HEK293 (cell line): ENCODE results near the gene ADCY10.

Experiments
- CTCF ChIA-PET: fragments of 350-600 bp; formaldehyde crosslinking; extraction: SDS; loops from one replicate; lab custom pipeline; 2021; ENCODE audit warnings: antibody characterized with exemption; lab: Yijun Ruan, JAX
- POLR2A ChIA-PET: fragments of 300-600 bp; formaldehyde crosslinking; extraction: SDS; loops from one replicate; lab custom pipeline; 2020; ENCODE audit warnings: antibody characterized with exemption, inconsistent platforms; lab: Yijun Ruan, JAX
- H3K27ac ChIP-seq: fragments of 200-500 bp; sonication (Bioruptor generic); 2 replicates; pipeline ENCODE4 v1.5.1; 2014; ENCODE audit warnings: low read depth, low read length, control low read depth, inconsistent platforms; ENCODE audit errors: extremely low read depth
- H3K36me3 ChIP-seq, 2 experiments: fragments of 200-500 bp in 1 of 2; sonication (Bioruptor generic) in 1 of 2; 1 replicate in 1 of 2; 2 replicates in 1 of 2; pipeline ENCODE4 v1.5.1; 2014 to 2017; ENCODE audit warnings: inconsistent platforms in 2 of 2, low read length in 2 of 2; ENCODE audit not compliant: control insufficient read depth in 2 of 2, insufficient read depth in 1 of 2
- H3K4me1 ChIP-seq: fragments of 200-500 bp; sonication (Bioruptor generic); 2 replicates; pipeline ENCODE4 v1.5.1; 2014; ENCODE audit warnings: mild to moderate bottlenecking, low read length, inconsistent platforms; ENCODE audit not compliant: control insufficient read depth, insufficient read depth
- H3K4me3 ChIP-seq: 2 replicates; pipeline ENCODE4 v1.5.1; 2011; ENCODE audit warnings: low read depth, mild to moderate bottlenecking, control low read depth, low read length, moderate library complexity
- H3K9me3 ChIP-seq: fragments of 200-500 bp; sonication (Bioruptor generic); 2 replicates; pipeline ENCODE4 v1.5.1; 2014; ENCODE audit warnings: low read depth, low read length, inconsistent platforms; ENCODE audit not compliant: control insufficient read depth, insufficient read depth
- FEZF1 ChIP-seq: fragments of 450-650 bp; formaldehyde crosslinking; IDR thresholded peaks from 2 replicates; pipeline ENCODE4 v1.5.1; 2016; ENCODE audit warnings: missing biosample characterization, missing genetic modification characterization
- GLIS1 ChIP-seq: fragments of 450-650 bp; formaldehyde crosslinking; IDR thresholded peaks from 2 replicates; pipeline ENCODE4 v1.5.1; 2016; ENCODE audit warnings: missing biosample characterization, missing genetic modification characterization
- HOXA7 ChIP-seq: sonication (generic); formaldehyde crosslinking; IDR thresholded peaks from 2 replicates; pipeline ENCODE4 v1.8.1; 2022; ENCODE audit warnings: missing genetic modification reagents, borderline replicate concordance
- MZF1 ChIP-seq: fragments of 450-650 bp; formaldehyde crosslinking; IDR thresholded peaks from 2 replicates; pipeline ENCODE4 v1.5.1; 2017; ENCODE audit warnings: missing biosample characterization, missing genetic modification characterization, borderline replicate concordance
- SALL2 ChIP-seq: fragments of 450-650 bp; formaldehyde crosslinking; IDR thresholded peaks from 2 replicates; pipeline ENCODE4 v1.5.0; 2017; ENCODE audit warnings: missing biosample characterization, mild to moderate bottlenecking, missing genetic modification characterization, borderline replicate concordance
- SCRT2 ChIP-seq: fragments of 450-650 bp; formaldehyde crosslinking; IDR thresholded peaks from 2 replicates; pipeline ENCODE4 v1.5.1; 2016; ENCODE audit warnings: missing biosample characterization, missing genetic modification characterization
- SP7 ChIP-seq: fragments of 450-650 bp; formaldehyde crosslinking; IDR thresholded peaks from 2 replicates; pipeline ENCODE4 v1.5.1; 2016; ENCODE audit warnings: missing biosample characterization, missing genetic modification characterization
- YY2 ChIP-seq: fragments of 450-650 bp; formaldehyde crosslinking; IDR thresholded peaks from 2 replicates; pipeline ENCODE4 v1.5.1; 2016; ENCODE audit warnings: missing biosample characterization, missing genetic modification characterization
- ZFP3 ChIP-seq: fragments of 450-650 bp; formaldehyde crosslinking; IDR thresholded peaks from 2 replicates; pipeline ENCODE4 v1.5.1; 2016; ENCODE audit warnings: low read depth, missing biosample characterization, missing genetic modification characterization
- ZNF112 ChIP-seq: fragments of 450-650 bp; formaldehyde crosslinking; IDR thresholded peaks from 2 replicates; pipeline ENCODE4 v1.5.0; 2017; ENCODE audit warnings: missing biosample characterization, missing genetic modification characterization
- ZNF121 ChIP-seq: fragments of 450-650 bp; formaldehyde crosslinking; IDR thresholded peaks from 2 replicates; pipeline ENCODE4 v1.5.1; 2016; ENCODE audit warnings: missing biosample characterization, missing genetic modification characterization
- ZNF174 ChIP-seq: fragments of 450-650 bp; formaldehyde crosslinking; IDR thresholded peaks from 2 replicates; pipeline ENCODE4 v1.5.0; 2017; ENCODE audit warnings: missing biosample characterization, mild to moderate bottlenecking, missing genetic modification characterization
- ZNF214 ChIP-seq: fragments of 450-650 bp; formaldehyde crosslinking; IDR thresholded peaks from 2 replicates; pipeline ENCODE4 v1.5.1; 2017; ENCODE audit warnings: missing biosample characterization, mild to moderate bottlenecking, missing genetic modification characterization, borderline replicate concordance
- ZNF248 ChIP-seq: fragments of 450-650 bp; formaldehyde crosslinking; IDR thresholded peaks from 2 replicates; pipeline ENCODE4 v1.5.1; 2017; ENCODE audit warnings: missing biosample characterization, missing genetic modification characterization
- ZNF324 ChIP-seq: fragments of 450-650 bp; formaldehyde crosslinking; IDR thresholded peaks from 2 replicates; pipeline ENCODE4 v1.5.1; 2016; ENCODE audit warnings: missing biosample characterization, missing genetic modification characterization
- ZNF354C ChIP-seq: fragments of 450-650 bp; formaldehyde crosslinking; IDR thresholded peaks from 2 replicates; pipeline ENCODE4 v1.5.1; 2016; ENCODE audit warnings: missing biosample characterization, missing genetic modification characterization, low read depth, borderline replicate concordance
- ZNF558 ChIP-seq: fragments of 450-650 bp; formaldehyde crosslinking; IDR thresholded peaks from 2 replicates; pipeline ENCODE4 v1.5.1; 2016; ENCODE audit warnings: missing biosample characterization, missing genetic modification characterization
- ZNF561 ChIP-seq: fragments of 450-650 bp; IDR thresholded peaks from 2 replicates; pipeline ENCODE4 v1.5.1; 2018; ENCODE audit warnings: missing biosample characterization, missing genetic modification characterization, borderline replicate concordance
- ZNF600 ChIP-seq: fragments of 450-650 bp; formaldehyde crosslinking; IDR thresholded peaks from 2 replicates; pipeline ENCODE4 v1.5.1; 2016; ENCODE audit warnings: missing biosample characterization, missing genetic modification characterization
- ZNF629 ChIP-seq: fragments of 450-650 bp; formaldehyde crosslinking; IDR thresholded peaks from 2 replicates; pipeline ENCODE4 v1.5.1; 2017; ENCODE audit warnings: missing biosample characterization, missing genetic modification characterization
- ZXDB ChIP-seq: fragments of 450-650 bp; formaldehyde crosslinking; IDR thresholded peaks from 2 replicates; pipeline ENCODE4 v1.5.1; 2016; ENCODE audit warnings: missing biosample characterization, missing genetic modification characterization
- TF ChIP-seq, protein P1 (sequence below): fragments of 450-650 bp; formaldehyde crosslinking; IDR thresholded peaks from 2 replicates; pipeline ENCODE4 v1.5.1; 2016; ENCODE audit warnings: missing biosample characterization, missing genetic modification characterization
- TF ChIP-seq, protein P2 (sequence below): fragments of 450-650 bp; formaldehyde crosslinking; IDR thresholded peaks from 2 replicates; pipeline ENCODE4 v1.5.1; 2016; ENCODE audit warnings: missing biosample characterization, missing genetic modification characterization
- TF ChIP-seq, protein P3 (sequence below): fragments of 450-650 bp; formaldehyde crosslinking; IDR thresholded peaks from 2 replicates; pipeline ENCODE4 v1.5.1; 2016; ENCODE audit warnings: missing biosample characterization, missing genetic modification characterization
- TF ChIP-seq, protein P4 (sequence below): fragments of 450-650 bp; formaldehyde crosslinking; IDR thresholded peaks from 2 replicates; pipeline ENCODE4 v1.5.1; 2016; ENCODE audit warnings: missing biosample characterization, missing genetic modification characterization
- TF ChIP-seq, protein P5 (sequence below): fragments of 450-650 bp; formaldehyde crosslinking; IDR thresholded peaks from 2 replicates; pipeline ENCODE4; 2016; ENCODE audit warnings: missing biosample characterization, missing genetic modification characterization
- TF ChIP-seq, protein P6 (sequence below): fragments of 450-650 bp; formaldehyde crosslinking; IDR thresholded peaks from 2 replicates; pipeline ENCODE4 v1.5.1; 2016; ENCODE audit warnings: missing biosample characterization, missing genetic modification characterization

ADCY10 gene

DNA sequence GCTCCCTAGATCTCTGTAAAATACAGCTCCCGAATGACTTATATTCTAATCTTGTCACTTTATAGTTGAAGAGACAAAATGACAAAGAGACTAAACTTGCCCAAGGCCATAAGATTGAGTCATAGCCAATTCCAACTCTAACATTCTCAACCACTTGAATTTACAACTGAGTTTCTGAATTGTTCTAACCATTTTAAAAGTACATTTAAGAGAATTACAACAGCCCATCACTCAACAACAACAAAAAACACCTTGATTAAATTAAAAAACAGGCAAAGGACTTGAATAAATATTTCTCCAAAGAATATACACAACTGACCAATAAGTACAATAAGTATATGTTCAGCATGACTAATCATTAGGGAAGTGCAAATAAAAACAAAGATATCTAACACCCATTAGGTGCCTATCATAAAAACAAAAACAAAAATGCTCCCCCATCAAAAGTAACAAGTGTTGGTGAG is 8.7 kb upstream of the ADCY10 start:
- Histone ChIP-seq H3K36me3 (peaks cover 0 to 6% of the 10 kb centered on the region in 2 experiments; a peak in 2 of 3 replicates), H3K4me1 (peaks cover 12% of the 10 kb centered on the region), H3K4me3 (no peak overlapping the region), H3K9me3 (no peaks in the 10 kb centered on the region), H3K27ac (no peak overlapping the region)
- ChIA-PET POLR2A (interaction anchor here (1.5 kb wide), 2 partner anchors 11 to 13 kb away, joined by 3 to 7 read pairs; partner anchors contain the start of gene DCAF6), CTCF (no interaction called here)
- no peak for TF ChIP-seq ZNF558 (tag by site-specific recombination)
- TF ChIP-seq ZNF121 (tag by site-specific recombination) = no peak
- 0 out of 2 replicates have a peak, but pooled peaks have one; percentile 16 for TF ChIP-seq SCRT2
- TF ChIP-seq SALL2 (tag by site-specific recombination) = no peak
- no peak for TF ChIP-seq ZNF112 (tag by site-specific recombination)
- no peak for TF ChIP-seq ZXDB (tag by site-specific recombination)
- TF ChIP-seq ZNF248 = no peak
- TF ChIP-seq ZNF324 = no peak
- peak; percentile 42; the same call in 1 of the 2 replicates for TF ChIP-seq SP7
- peak; percentile 33; the same call in 1 of the 2 replicates for TF ChIP-seq ZNF629
- TF ChIP-seq ZNF214 (tag by site-specific recombination) = no peak
- TF ChIP-seq ZNF600 (tag by site-specific recombination) = no peak
- no peak for TF ChIP-seq ZFP3 (tag by site-specific recombination)
- TF ChIP-seq, protein P1, sequence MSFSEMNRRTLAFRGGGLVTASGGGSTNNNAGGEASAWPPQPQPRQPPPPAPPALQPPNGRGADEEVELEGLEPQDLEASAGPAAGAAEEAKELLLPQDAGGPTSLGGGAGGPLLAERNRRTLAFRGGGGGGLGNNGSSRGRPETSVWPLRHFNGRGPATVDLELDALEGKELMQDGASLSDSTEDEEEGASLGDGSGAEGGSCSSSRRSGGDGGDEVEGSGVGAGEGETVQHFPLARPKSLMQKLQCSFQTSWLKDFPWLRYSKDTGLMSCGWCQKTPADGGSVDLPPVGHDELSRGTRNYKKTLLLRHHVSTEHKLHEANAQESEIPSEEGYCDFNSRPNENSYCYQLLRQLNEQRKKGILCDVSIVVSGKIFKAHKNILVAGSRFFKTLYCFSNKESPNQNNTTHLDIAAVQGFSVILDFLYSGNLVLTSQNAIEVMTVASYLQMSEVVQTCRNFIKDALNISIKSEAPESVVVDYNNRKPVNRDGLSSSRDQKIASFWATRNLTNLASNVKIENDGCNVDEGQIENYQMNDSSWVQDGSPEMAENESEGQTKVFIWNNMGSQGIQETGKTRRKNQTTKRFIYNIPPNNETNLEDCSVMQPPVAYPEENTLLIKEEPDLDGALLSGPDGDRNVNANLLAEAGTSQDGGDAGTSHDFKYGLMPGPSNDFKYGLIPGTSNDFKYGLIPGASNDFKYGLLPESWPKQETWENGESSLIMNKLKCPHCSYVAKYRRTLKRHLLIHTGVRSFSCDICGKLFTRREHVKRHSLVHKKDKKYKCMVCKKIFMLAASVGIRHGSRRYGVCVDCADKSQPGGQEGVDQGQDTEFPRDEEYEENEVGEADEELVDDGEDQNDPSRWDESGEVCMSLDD (tag by site-specific recombination) = no peak
- TF ChIP-seq, protein P2, sequence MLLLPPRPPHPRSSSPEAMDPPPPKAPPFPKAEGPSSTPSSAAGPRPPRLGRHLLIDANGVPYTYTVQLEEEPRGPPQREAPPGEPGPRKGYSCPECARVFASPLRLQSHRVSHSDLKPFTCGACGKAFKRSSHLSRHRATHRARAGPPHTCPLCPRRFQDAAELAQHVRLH = no peak
- TF ChIP-seq HOXA7 (CRISPR knock-in tag) = no peak
- TF ChIP-seq ZNF174 (tag by site-specific recombination) = no peak
- TF ChIP-seq, protein P3, sequence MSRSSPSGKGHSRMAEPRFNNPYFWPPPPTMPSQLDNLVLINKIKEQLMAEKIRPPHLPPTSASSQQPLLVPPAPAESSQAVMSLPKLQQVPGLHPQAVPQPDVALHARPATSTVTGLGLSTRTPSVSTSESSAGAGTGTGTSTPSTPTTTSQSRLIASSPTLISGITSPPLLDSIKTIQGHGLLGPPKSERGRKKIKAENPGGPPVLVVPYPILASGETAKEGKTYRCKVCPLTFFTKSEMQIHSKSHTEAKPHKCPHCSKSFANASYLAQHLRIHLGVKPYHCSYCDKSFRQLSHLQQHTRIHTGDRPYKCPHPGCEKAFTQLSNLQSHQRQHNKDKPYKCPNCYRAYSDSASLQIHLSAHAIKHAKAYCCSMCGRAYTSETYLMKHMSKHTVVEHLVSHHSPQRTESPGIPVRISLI (tag by site-specific recombination) = 0 out of 2 replicates have a peak, but pooled peaks have one; percentile 47
- TF ChIP-seq, protein P4, sequence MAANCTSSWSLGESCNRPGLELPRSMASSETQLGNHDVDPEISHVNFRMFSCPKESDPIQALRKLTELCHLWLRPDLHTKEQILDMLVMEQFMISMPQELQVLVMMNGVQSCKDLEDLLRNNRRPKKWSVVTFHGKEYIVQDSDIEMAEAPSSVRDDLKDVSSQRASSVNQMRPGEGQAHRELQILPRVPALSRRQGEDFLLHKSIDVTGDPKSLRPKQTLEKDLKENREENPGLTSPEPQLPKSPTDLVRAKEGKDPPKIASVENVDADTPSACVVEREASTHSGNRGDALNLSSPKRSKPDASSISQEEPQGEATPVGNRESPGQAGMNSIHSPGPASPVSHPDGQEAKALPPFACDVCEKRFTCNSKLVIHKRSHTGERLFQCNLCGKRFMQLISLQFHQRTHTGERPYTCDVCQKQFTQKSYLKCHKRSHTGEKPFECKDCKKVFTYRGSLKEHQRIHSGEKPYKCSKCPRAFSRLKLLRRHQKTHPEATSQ (tag by site-specific recombination) = no peak
- TF ChIP-seq, protein P5, sequence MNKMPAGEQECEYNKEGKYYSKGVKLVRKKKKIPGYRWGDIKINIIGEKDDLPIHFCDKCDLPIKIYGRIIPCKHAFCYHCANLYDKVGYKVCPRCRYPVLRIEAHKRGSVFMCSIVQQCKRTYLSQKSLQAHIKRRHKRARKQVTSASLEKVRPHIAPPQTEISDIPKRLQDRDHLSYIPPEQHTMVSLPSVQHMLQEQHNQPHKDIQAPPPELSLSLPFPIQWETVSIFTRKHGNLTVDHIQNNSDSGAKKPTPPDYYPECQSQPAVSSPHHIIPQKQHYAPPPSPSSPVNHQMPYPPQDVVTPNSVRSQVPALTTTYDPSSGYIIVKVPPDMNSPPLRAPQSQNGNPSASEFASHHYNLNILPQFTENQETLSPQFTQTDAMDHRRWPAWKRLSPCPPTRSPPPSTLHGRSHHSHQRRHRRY (tag by site-specific recombination) = no peak
- TF ChIP-seq YY2 = no peak
- TF ChIP-seq MZF1 (tag by site-specific recombination) = 0 out of 2 replicates have a peak, but pooled peaks have one; percentile 20
- no peak for TF ChIP-seq ZNF354C (tag by site-specific recombination)
- peak; percentile 38; the same call in 1 of the 2 replicates for TF ChIP-seq FEZF1 (tag by site-specific recombination)
- TF ChIP-seq, protein P6, sequence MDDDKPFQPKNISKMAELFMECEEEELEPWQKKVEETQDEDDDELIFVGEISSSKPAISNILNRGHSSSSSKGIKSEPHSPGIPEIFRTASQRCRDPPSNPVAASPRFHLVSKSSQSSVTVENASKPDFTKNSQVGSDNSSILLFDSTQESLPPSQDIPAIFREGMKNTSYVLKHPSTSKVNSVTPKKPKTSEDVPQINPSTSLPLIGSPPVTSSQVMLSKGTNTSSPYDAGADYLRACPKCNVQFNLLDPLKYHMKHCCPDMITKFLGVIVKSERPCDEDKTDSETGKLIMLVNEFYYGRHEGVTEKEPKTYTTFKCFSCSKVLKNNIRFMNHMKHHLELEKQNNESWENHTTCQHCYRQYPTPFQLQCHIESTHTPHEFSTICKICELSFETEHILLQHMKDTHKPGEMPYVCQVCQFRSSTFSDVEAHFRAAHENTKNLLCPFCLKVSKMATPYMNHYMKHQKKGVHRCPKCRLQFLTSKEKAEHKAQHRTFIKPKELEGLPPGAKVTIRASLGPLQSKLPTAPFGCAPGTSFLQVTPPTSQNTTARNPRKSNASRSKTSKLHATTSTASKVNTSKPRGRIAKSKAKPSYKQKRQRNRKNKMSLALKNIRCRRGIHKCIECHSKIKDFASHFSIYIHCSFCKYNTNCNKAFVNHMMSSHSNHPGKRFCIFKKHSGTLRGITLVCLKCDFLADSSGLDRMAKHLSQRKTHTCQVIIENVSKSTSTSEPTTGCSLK (tag by site-specific recombination) = no peak
- no peak for TF ChIP-seq GLIS1 (tag by site-specific recombination)
- no peak for TF ChIP-seq ZNF561 (tag by site-specific recombination)
